ENCODE data around the gene CENPX. TPM values are rescaled to one million over a fixed set of nuclear protein-coding genes. Genes with fewer than 3 reads are reported as not detected.

CENPX gene
- total and polyA plus RNA-seq, 2 of the 13 experiments (the other 11 are each of a cell fraction or from before 2014, with no cell fraction given), result 92.7 to 170 TPM

GRCh38 chr17:82018989-82019689 is 3.5 kb downstream of the CENPX start (continued):
- TF ChIP-seq ZNF280B (CRISPR knock-in tag; IDR thresholded peaks at IDR 0.05; ENCODE audit: borderline replicate concordance) (peak; percentile 34; the same call in 1 of the 2 replicates), ZHX1 (CRISPR knock-in tag; IDR thresholded peaks at IDR 0.05; ENCODE audit: low read depth) (no peak), ZNF639 (CRISPR knock-in tag; conservative IDR thresholded peaks at IDR 0.05) (0 out of 2 replicates have a peak, but pooled peaks have one; percentile 18), ZNF629 (CRISPR knock-in tag; conservative IDR thresholded peaks at IDR 0.05) (0 out of 2 replicates have a peak, but pooled peaks have one; percentile 7), ZBTB33 (CRISPR knock-in tag; IDR thresholded peaks at IDR 0.05) (peak; percentile 55; the same call in 1 of the 2 replicates), CHCHD3 (CRISPR knock-in tag; IDR thresholded peaks at IDR 0.05) (0 out of 2 replicates have a peak, but pooled peaks have one; percentile 40), POLR2A (IDR thresholded peaks at IDR 0.05; ENCODE audit: insufficient read depth in 1 of 2, low read depth in 2 of 2, low read length in 2 of 2) (peak in 1 of 2 experiments; percentile 30; a peak in 1 of 4 replicates), ZNF777 (CRISPR knock-in tag; IDR thresholded peaks at IDR 0.05) (peak; percentile 44; the same call in 1 of the 2 replicates), TBX2 (CRISPR knock-in tag; IDR thresholded peaks at IDR 0.05; ENCODE audit: borderline replicate concordance) (0 out of 2 replicates have a peak, but pooled peaks have one; percentile 39), ZNF33B (CRISPR knock-in tag; IDR thresholded peaks at IDR 0.05) (peak; percentile 66; the same call in 1 of the 2 replicates), ARHGAP35 (CRISPR knock-in tag; IDR thresholded peaks at IDR 0.05; ENCODE audit: borderline replicate concordance) (0 out of 2 replicates have a peak, but pooled peaks have one; percentile 48), ZNF710 (CRISPR knock-in tag; IDR thresholded peaks at IDR 0.05; ENCODE audit: borderline replicate concordance) (0 out of 2 replicates have a peak, but pooled peaks have one; percentile 35), ARNT2 (CRISPR knock-in tag; IDR thresholded peaks at IDR 0.05; ENCODE audit: low read depth) (peak; percentile 14; the same call in 1 of the 2 replicates), ZNF124 (CRISPR knock-in tag; IDR thresholded peaks at IDR 0.05) (no peak), ZNF274 (CRISPR knock-in tag; IDR thresholded peaks at IDR 0.05) (peak; percentile 49; the same call in 1 of the 2 replicates), FOXO1 (CRISPR knock-in tag; IDR thresholded peaks at IDR 0.05) (no peak), ZNF563 (CRISPR knock-in tag; IDR thresholded peaks at IDR 0.05) (0 out of 2 replicates have a peak, but pooled peaks have one; percentile 7)

All from HepG2 (cell line).